ENCODE measurements around the gene TPM3. TPM values are rescaled to one million over a fixed set of nuclear protein-coding genes. Genes with fewer than 3 reads are reported as not detected.

The TPM3 gene
- total and polyA plus RNA-seq, 9 of the 15 experiments (the other 6 are each of a cell fraction or from before 2014, with no cell fraction given) = 202 to 604 (median 421) TPM

- TF ChIP-seq ZBTB40 (IDR thresholded peaks at IDR 0.05) (no peak), ZBTB40 (CRISPR knock-in tag; IDR thresholded peaks at IDR 0.05) (no peak), ZNF512 (tag; IDR thresholded peaks at IDR 0.05) (peak; percentile 35; the same call in 1 of the 2 replicates), TOE1 (IDR thresholded peaks at IDR 0.05; ENCODE audit: borderline replicate concordance) (no peak), TOE1 (CRISPR knock-in tag; IDR thresholded peaks at IDR 0.05; ENCODE audit: borderline replicate concordance, low read depth) (no peak), ZNF316 (IDR thresholded peaks at IDR 0.05) (peak; percentile 93), RERE (CRISPR knock-in tag; IDR thresholded peaks at IDR 0.05; ENCODE audit: borderline replicate concordance) (no peak), TBP (optimal IDR thresholded peaks at IDR 0.05; ENCODE audit: low read depth, low read length) (no peak), PURB (CRISPR knock-in tag; IDR thresholded peaks at IDR 0.05; ENCODE audit: low read depth) (no peak), TRIM24 (IDR thresholded peaks at IDR 0.05) (peak in 1 of 2 experiments; percentile 88), KDM2B (CRISPR knock-in tag; IDR thresholded peaks at IDR 0.05) (no peak), RBM17 (IDR thresholded peaks at IDR 0.05; ENCODE audit: borderline replicate concordance, low read depth, low read length) (no peak)
Measured at GRCh38 chr1:154222518-154222917, 30.6 kb upstream of the TPM3 start (continued).

Data from K562 (cell line).